GM12891 (cell line): ENCODE results near the gene SLC48A1.

Source experiments
- DNase-seq: peaks from one replicate; pipeline ENCODE4 v3.0.0; 2011; ENCODE audit warnings: low spot score; ENCODE audit not compliant: insufficient read length
- FAIRE-seq: peaks from 2 replicates; lab custom pipeline; 2011; peaks lifted over from hg19 to GRCh38; lab: Jason Lieb, UNC
- PAX5 ChIP-seq: IDR thresholded peaks from 2 replicates; pipeline ENCODE4 v1.6.1; 2011; ENCODE audit warnings: low read length, moderate library complexity, mild to moderate bottlenecking; ENCODE audit not compliant: insufficient read depth, severe bottlenecking
- POLR2A ChIP-seq: IDR thresholded peaks from 2 replicates; pipeline ENCODE4 v1.6.1; 2011; ENCODE audit warnings: low read depth, low read length, control low read depth
- POLR2AphosphoS5 ChIP-seq: IDR thresholded peaks from 2 replicates; pipeline ENCODE4 v1.6.1; 2011; ENCODE audit warnings: low read depth, low read length, control low read depth
- POU2F2 ChIP-seq: IDR thresholded peaks from 2 replicates; pipeline ENCODE4 v1.6.1; 2011; ENCODE audit warnings: low read depth, mild to moderate bottlenecking, control low read depth, low read length, moderate library complexity
- SPI1 ChIP-seq: IDR thresholded peaks from 2 replicates; pipeline ENCODE4 v1.6.1; 2011; ENCODE audit warnings: low read depth, low read length, control low read depth
- TAF1 ChIP-seq: IDR thresholded peaks from 2 replicates; pipeline ENCODE4 v1.6.1; 2011; ENCODE audit warnings: low read depth, low read length, control low read depth

The SLC48A1 gene

GRCh38 chr12:47828976-47829482, 56.0 kb downstream of the SLC48A1 start:
- TF ChIP-seq TAF1, result no peak
- TF ChIP-seq POU2F2, result no peak
- TF ChIP-seq PAX5, result no peak
- no peak for TF ChIP-seq POLR2A
- TF ChIP-seq SPI1, result no peak
- no peak for TF ChIP-seq POLR2AphosphoS5
- FAIRE-seq, result no peak
- no peak for DNase-seq

GRCh38 chr12:47829584-47829983, 56.5 kb downstream of the SLC48A1 start:
- TF ChIP-seq POU2F2, result no peak
- no peak for TF ChIP-seq SPI1
- no peak for TF ChIP-seq POLR2A
- TF ChIP-seq POLR2AphosphoS5, result no peak
- TF ChIP-seq PAX5, result no peak
- TF ChIP-seq TAF1, result no peak
- DNase-seq, result no peak
- no peak for FAIRE-seq
